Rectal smooth muscle tissue (tissue), 1 donor: ENCODE results near the gene ANO3.
"Not testable (repeated sequence)": the region's sequence is repeated elsewhere in the genome, so short reads cannot be mapped to it uniquely, and the experiment has no call there.

ENCODE experiments used
- H3K27ac ChIP-seq: one replicate; pipeline ENCODE4 v1.7.0; 2013; ENCODE audit warnings: low read depth, low read length, inconsistent platforms
- H3K27me3 ChIP-seq: one replicate; pipeline ENCODE4 v1.7.0; 2013; ENCODE audit warnings: low read length; ENCODE audit not compliant: control insufficient read depth, insufficient read depth
- H3K36me3 ChIP-seq: one replicate; pipeline ENCODE4 v1.7.0; 2013; ENCODE audit warnings: low read length; ENCODE audit not compliant: control insufficient read depth, insufficient read depth
- H3K4me1 ChIP-seq: one replicate; pipeline ENCODE4 v1.7.0; 2013; ENCODE audit warnings: low read length; ENCODE audit not compliant: control insufficient read depth, insufficient read depth
- H3K4me3 ChIP-seq: one replicate; pipeline ENCODE4 v1.7.0; 2013; ENCODE audit warnings: low read length
- H3K9ac ChIP-seq: one replicate; pipeline ENCODE4 v1.7.0; 2013; ENCODE audit warnings: low read length

The ANO3 gene

DNA sequence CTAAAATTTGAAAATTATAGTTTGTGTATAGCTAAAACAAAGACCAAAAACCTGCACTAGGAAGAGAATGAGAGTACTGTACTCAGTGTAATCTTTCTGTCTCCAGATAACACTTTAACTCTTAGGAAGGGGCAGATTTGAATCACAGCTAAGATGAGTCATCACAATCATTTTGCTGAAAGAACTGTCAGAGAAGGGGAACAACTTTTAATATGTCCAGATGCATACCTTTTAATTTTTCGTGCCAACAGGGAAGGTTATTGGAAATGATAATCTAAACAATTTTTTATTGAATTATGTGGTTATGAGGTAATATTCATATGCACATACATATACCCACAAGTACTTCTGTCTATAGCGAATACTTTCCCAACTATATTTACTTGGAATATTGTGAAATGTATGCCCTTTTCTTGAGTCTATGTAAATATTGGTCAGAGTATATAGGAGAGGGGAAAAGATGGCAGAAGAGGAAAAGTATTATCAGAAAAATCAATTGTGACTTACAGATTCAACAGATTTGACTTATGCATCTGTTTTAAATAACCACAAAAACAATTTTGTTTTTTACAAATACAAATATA, 291.2 kb downstream of the ANO3 start:
- H3K36me3 ChIP-seq: no peaks in the 10 kb centered on the region

DNA sequence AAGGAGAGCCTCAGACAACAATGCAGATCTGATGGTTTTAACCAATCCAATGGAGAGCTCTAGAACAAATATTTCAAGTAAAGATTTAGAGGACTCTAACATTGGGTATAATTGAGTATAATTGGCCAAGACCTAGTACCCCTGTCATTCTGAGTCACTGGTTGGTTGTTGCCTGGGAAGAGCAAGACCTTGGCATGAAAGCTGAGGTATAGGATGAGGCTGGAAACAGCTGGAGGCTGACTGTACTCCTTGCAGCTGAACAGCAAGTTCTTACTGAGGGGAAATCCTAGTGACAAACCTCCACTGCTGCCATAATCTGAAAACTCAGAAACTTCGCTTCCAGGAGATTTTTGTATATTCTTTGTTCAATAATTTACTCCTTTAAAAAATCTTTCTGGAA, 294.4 kb downstream of the ANO3 start:
- Histone ChIP-seq H3K4me1 (no peaks in the 10 kb centered on the region), H3K4me3 (no peak overlapping the region), H3K36me3 (no peaks in the 10 kb centered on the region), H3K9ac (no peak overlapping the region), H3K27me3 (no peaks in the 10 kb centered on the region), H3K27ac (no peak overlapping the region)

More for the DNA sequence above, 291.2 kb downstream of the ANO3 start:
- H3K4me3 ChIP-seq: no peak overlapping the region
- no peaks in the 10 kb centered on the region for H3K4me1 ChIP-seq
- no peak overlapping the region for H3K27ac ChIP-seq
- H3K27me3 ChIP-seq: no peaks in the 10 kb centered on the region
- no peak overlapping the region for H3K9ac ChIP-seq

DNA sequence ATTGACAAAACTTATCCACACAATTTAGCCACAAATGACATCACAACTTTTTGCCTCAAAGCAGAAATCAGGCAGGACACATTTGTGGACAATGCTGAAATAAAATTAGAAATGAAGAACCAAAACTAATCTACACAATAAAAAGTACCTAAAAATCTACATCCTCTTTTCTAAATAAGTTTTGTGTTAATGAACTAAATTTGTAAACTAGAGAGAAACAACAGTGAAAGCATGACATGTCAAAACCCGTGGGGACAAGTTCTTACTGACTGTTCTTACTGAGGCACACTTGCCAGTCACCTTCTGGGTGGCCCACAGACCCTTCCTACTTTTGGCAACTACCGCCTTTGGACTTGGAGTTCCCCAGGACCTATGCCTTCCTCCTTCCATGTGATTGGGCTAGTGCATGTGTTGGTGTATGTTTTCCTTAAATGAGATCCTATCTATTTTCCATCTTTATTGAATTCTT, 300.8 kb downstream of the ANO3 start:
- Histone ChIP-seq H3K27ac (no peak overlapping the region), H3K9ac (no peak overlapping the region), H3K4me1 (no peaks in the 10 kb centered on the region), H3K4me3 (no peak overlapping the region), H3K36me3 (no peaks in the 10 kb centered on the region), H3K27me3 (no peaks in the 10 kb centered on the region)

DNA sequence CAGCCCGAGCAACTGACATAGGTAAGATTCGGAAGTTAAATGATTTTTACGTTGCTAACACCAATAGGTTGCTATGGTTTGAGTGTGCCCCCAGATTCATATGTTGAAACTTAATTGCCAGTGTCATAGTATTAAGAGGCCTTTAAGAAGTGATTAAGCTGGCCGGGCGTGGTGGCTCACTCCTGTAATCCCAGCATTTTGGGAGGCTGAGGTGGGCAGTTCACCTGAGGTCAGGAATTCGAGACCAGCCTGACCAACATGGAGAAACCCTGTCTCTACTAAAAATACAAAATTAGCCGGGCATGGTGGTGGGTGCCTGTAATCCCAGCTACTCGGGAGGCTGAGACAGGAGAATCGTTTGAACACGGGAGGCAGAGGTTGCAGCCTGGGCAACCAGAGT, 311.4 kb downstream of the ANO3 start:
- H3K27me3 ChIP-seq, H3K4me3 ChIP-seq, H3K36me3 ChIP-seq, H3K9ac ChIP-seq, H3K27ac ChIP-seq, H3K4me1 ChIP-seq: not testable (repeated sequence)

DNA sequence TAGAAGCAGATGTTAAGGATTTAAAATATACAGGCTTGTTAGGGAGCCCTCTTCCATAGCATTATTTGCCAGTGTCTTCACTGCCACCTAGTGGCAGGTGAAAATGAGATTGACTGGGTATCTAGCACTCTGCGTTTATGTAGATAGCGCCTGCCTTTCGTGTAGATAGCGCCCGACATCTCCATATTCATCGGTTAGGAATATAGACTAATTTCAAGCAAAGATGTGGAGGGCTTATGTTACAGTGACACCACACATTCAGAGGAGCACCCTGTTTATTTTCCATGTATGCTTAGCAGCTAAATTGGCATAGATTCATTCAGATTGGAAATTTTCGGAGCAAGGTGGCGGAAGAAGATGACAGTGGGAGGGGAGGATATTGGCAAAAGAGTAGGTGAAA, 318.0 kb downstream of the ANO3 start:
- no peak overlapping the region for H3K9ac ChIP-seq
- H3K27me3 ChIP-seq: no peaks in the 10 kb centered on the region
- H3K4me3 ChIP-seq: no peak overlapping the region
- no peaks in the 10 kb centered on the region for H3K4me1 ChIP-seq
- H3K36me3 ChIP-seq: no peaks in the 10 kb centered on the region
- H3K27ac ChIP-seq: no peak overlapping the region

DNA sequence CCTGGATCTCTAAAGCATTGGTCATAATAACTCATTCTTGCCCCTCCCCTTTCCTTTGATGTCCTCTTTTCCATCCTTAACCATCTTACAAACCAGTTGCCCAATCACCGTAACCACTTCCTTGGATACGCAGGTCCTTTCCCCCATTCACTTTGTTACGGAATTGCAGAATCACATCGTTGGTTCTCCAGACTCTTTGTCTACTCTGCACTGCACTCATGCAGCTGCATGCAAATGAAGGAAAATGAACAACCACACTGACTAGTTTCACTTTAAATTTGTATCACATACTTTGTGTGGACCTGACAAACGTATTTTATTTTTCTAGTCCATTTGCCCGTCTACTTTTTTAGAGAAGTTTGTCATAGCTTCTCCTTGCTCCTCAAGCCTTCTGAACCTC, 320.0 kb downstream of the ANO3 start:
- Histone ChIP-seq H3K27me3 (no peaks in the 10 kb centered on the region), H3K4me3 (no peak overlapping the region), H3K36me3 (no peaks in the 10 kb centered on the region), H3K4me1 (no peaks in the 10 kb centered on the region), H3K27ac (no peak overlapping the region), H3K9ac (no peak overlapping the region)

DNA sequence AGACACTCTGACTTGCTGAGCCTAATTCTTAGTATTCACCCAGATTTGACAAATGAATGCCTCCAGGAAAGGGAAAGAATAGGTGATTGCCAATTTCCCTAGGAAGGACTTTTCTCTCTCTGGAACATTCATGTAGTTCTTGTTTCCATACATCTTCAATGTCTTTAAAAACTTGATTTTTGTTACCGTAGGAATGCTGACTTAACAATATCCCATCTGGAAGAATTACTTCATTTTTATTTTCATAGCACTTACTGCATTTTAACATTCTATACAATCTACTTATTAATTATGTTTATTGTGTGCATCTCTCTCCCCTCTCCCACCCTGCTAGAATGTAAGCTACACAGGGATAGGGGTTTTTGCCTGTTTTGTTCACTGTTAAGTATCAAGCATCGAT, 323.4 kb downstream of the ANO3 start:
- no peak overlapping the region for H3K4me3 ChIP-seq
- H3K27ac ChIP-seq: no peak overlapping the region
- no peaks in the 10 kb centered on the region for H3K36me3 ChIP-seq
- H3K4me1 ChIP-seq: no peaks in the 10 kb centered on the region
- H3K9ac ChIP-seq: no peak overlapping the region
- H3K27me3 ChIP-seq: no peaks in the 10 kb centered on the region

DNA sequence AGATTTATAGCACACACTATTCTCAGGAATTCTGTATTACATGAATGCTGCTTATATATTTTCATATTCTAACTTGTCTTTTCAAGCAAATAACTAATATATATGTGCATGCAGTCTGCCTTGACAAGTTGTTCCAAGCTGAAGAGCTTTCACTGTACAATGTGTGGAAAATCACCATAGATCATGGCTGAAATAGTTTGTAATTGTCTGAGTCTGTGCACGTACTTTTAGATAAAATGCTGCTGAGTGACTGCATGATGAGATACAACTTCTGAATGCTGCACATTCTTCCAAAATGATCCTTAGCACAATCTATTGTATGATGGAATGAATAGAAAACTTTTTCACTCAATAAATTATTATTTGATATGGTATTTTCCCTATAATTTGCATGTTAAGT, 331.0 kb downstream of the ANO3 start:
- Histone ChIP-seq H3K36me3 (no peaks in the 10 kb centered on the region), H3K4me3 (no peak overlapping the region)

DNA sequence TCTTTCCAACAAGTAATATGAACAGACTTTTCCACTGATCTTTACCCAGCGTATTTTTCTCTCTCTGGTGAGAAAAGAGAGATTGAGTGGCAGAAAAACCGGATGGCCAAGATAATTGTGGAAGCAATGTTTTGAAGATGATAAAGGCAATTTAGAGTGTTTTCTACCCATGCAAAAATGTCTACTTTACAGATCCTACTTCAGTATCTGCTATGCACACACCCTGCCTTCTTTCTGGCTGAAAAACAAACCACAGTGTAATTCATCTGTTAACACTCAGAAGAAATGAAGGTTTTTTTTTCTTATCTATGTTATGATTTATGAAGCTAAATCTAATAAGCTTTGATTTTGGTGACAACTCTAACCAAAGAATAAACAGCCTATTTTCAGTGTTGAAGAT, 333.1 kb downstream of the ANO3 start:
- H3K4me3 ChIP-seq: no peak overlapping the region
- H3K27me3 ChIP-seq: no peaks in the 10 kb centered on the region
- H3K27ac ChIP-seq: no peak overlapping the region
- no peak overlapping the region for H3K9ac ChIP-seq
- H3K36me3 ChIP-seq: no peaks in the 10 kb centered on the region
- H3K4me1 ChIP-seq: no peaks in the 10 kb centered on the region

More for the DNA sequence above, 331.0 kb downstream of the ANO3 start:
- Histone ChIP-seq H3K27ac (no peak overlapping the region), H3K9ac (no peak overlapping the region), H3K27me3 (no peaks in the 10 kb centered on the region), H3K4me1 (no peaks in the 10 kb centered on the region)

DNA sequence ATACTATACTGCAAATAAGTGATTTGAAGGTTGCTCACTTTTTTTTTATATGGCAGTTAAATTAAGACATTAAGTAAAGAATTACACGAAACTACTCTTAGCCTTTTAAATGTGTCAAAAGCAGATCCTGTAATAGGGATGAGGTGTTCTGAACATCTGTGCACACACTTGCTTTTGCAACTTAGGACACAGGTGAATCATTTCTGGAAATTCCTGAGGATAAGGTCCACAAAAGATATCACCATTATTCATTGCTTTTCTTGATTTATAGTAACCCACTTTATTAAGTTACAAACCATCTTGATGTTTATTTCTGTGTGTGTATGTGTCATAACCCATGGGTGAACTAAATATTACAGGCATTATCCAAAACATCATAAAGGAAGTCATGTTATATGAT, 334.0 kb downstream of the ANO3 start:
- no peaks in the 10 kb centered on the region for H3K36me3 ChIP-seq
- H3K4me3 ChIP-seq: no peak overlapping the region
- H3K27ac ChIP-seq: no peak overlapping the region
- no peaks in the 10 kb centered on the region for H3K4me1 ChIP-seq
- H3K27me3 ChIP-seq: no peaks in the 10 kb centered on the region
- no peak overlapping the region for H3K9ac ChIP-seq

DNA sequence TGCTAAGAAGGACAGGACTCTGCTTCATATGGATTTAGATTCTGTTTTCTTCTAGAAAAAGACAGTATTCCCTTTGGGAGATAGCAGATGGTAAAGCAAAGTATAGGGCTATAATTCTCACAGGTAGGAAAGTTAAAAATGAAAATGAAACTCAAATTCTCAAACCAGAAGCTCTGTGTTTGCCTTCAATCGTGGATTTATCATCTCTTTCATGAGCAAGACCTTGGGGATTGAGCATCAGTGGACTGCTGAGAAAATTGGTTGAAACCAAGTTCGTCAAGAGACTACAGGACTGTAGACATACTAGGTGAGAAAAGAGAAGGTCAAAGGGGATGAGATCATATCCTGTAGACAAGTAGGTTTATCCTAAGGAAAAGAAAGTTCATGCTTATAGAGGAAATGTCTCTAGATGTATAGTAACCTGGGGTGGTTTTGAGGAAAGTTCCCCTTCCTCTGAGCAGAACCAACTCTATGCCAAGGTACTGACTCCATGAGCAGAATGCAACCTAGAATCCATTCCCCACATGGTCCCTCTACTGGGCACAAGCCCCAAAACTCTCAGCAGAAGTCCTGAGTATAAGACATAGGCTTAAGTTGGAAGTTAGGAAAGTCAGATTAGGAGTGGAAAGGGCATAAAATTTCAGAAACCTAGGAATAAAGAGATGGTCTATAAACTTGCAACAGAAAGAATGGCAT, 343.5 kb downstream of the ANO3 start:
- Histone ChIP-seq H3K36me3 (no peaks in the 10 kb centered on the region), H3K4me3 (no peak overlapping the region), H3K27me3 (no peaks in the 10 kb centered on the region), H3K4me1 (no peaks in the 10 kb centered on the region), H3K9ac (no peak overlapping the region), H3K27ac (no peak overlapping the region)

DNA sequence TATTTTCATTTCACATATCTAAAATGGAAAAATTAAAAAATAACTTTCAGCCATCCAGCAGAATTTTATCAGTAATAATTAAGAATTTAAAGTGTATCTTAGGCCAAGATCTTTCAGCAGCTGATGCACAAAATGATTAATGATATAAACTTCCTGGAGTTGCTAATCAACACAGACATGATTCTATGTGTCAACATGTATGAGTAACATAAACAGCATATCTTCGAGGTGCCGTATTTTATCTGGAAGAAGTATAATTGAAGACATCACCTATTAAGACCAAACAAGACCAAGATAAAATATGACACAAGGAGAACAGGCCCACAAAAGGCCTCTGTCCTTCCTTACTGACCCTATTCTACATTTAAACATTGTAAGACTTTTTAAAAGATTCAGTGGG, 344.7 kb downstream of the ANO3 start:
- no peaks in the 10 kb centered on the region for H3K4me1 ChIP-seq
- H3K27ac ChIP-seq: no peak overlapping the region
- H3K36me3 ChIP-seq: no peaks in the 10 kb centered on the region
- no peak overlapping the region for H3K9ac ChIP-seq
- no peak overlapping the region for H3K4me3 ChIP-seq
- no peaks in the 10 kb centered on the region for H3K27me3 ChIP-seq

DNA sequence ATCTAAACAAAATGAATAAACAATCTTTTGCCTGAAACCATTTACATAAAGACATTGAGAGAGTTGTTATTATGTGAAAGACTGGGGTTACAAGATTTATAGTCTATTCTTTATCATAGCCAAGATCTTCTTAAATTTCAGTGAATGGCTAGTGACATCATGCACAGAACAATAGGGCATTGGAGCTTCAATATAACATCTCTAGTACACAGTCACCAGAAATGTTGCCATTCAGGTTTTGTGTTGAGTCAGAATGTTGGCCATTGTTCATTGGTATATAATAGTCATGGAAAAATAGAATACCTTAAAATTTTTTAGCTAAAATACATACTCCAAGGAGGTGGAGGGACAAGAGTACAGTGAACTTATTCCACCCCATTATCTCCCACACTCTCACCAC, 345.6 kb downstream of the ANO3 start:
- Histone ChIP-seq H3K27ac (no peak overlapping the region), H3K36me3 (no peaks in the 10 kb centered on the region), H3K4me3 (no peak overlapping the region), H3K9ac (no peak overlapping the region), H3K27me3 (no peaks in the 10 kb centered on the region), H3K4me1 (no peaks in the 10 kb centered on the region)
